Neural cell (in vitro differentiated cells): ENCODE measurements around the gene SCN7A.

Source experiments
- EP300 ChIP-seq: fragments of 450-650 bp; conservative IDR thresholded peaks from 2 replicates; pipeline ENCODE4 v1.6.1; 2014; ENCODE audit warnings: antibody characterized with exemption, mild to moderate bottlenecking, moderate library complexity; ENCODE audit not compliant: poor library complexity, severe bottlenecking
- POLR2AphosphoS5 ChIP-seq: IDR thresholded peaks from 2 replicates; pipeline ENCODE4 v1.6.1; 2012
- RAD21 ChIP-seq: fragments of 450-650 bp; conservative IDR thresholded peaks from 2 replicates; pipeline ENCODE4 v1.6.1; 2014; ENCODE audit warnings: antibody characterized with exemption, mild to moderate bottlenecking, moderate library complexity
- SMC3 ChIP-seq: fragments of 450-650 bp; conservative IDR thresholded peaks from 2 replicates; pipeline ENCODE4 v1.6.1; 2014; ENCODE audit warnings: antibody characterized with exemption, mild to moderate bottlenecking, moderate library complexity; ENCODE audit not compliant: poor library complexity
- TF ChIP-seq, protein P1 (sequence below): fragments of 450-650 bp; IDR thresholded peaks from 2 replicates; pipeline ENCODE4 v1.5.1; 2014; ENCODE audit warnings: antibody characterized with exemption, mild to moderate bottlenecking, moderate library complexity; ENCODE audit not compliant: poor library complexity, severe bottlenecking
- TF ChIP-seq, protein P2 (sequence below): IDR thresholded peaks from 2 replicates; pipeline ENCODE4 v1.6.1; 2012; ENCODE audit warnings: borderline replicate concordance

GRCh38 chr2:166364476-166365161 is 129.4 kb downstream of the SCN7A start:
- TF ChIP-seq, protein P1, sequence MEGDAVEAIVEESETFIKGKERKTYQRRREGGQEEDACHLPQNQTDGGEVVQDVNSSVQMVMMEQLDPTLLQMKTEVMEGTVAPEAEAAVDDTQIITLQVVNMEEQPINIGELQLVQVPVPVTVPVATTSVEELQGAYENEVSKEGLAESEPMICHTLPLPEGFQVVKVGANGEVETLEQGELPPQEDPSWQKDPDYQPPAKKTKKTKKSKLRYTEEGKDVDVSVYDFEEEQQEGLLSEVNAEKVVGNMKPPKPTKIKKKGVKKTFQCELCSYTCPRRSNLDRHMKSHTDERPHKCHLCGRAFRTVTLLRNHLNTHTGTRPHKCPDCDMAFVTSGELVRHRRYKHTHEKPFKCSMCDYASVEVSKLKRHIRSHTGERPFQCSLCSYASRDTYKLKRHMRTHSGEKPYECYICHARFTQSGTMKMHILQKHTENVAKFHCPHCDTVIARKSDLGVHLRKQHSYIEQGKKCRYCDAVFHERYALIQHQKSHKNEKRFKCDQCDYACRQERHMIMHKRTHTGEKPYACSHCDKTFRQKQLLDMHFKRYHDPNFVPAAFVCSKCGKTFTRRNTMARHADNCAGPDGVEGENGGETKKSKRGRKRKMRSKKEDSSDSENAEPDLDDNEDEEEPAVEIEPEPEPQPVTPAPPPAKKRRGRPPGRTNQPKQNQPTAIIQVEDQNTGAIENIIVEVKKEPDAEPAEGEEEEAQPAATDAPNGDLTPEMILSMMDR = no peak
- TF ChIP-seq EP300 (no peak), SMC3 (no peak), POLR2AphosphoS5 (no peak), RAD21 (no peak)
- TF ChIP-seq, protein P2, sequence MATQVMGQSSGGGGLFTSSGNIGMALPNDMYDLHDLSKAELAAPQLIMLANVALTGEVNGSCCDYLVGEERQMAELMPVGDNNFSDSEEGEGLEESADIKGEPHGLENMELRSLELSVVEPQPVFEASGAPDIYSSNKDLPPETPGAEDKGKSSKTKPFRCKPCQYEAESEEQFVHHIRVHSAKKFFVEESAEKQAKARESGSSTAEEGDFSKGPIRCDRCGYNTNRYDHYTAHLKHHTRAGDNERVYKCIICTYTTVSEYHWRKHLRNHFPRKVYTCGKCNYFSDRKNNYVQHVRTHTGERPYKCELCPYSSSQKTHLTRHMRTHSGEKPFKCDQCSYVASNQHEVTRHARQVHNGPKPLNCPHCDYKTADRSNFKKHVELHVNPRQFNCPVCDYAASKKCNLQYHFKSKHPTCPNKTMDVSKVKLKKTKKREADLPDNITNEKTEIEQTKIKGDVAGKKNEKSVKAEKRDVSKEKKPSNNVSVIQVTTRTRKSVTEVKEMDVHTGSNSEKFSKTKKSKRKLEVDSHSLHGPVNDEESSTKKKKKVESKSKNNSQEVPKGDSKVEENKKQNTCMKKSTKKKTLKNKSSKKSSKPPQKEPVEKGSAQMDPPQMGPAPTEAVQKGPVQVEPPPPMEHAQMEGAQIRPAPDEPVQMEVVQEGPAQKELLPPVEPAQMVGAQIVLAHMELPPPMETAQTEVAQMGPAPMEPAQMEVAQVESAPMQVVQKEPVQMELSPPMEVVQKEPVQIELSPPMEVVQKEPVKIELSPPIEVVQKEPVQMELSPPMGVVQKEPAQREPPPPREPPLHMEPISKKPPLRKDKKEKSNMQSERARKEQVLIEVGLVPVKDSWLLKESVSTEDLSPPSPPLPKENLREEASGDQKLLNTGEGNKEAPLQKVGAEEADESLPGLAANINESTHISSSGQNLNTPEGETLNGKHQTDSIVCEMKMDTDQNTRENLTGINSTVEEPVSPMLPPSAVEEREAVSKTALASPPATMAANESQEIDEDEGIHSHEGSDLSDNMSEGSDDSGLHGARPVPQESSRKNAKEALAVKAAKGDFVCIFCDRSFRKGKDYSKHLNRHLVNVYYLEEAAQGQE = no peak
